Gastrocnemius medialis (tissue), 4 donors: ENCODE data around the gene IST1.

Experiments used
- POLR2A ChIP-seq, 2 donors: fragments of 450-650 bp; IDR thresholded peaks; one replicate each; pipeline ENCODE4 v1.6.1; 2017; ENCODE audit warnings: antibody characterized with exemption in 2 of 2, mild to moderate bottlenecking in 2 of 2, moderate library complexity in 2 of 2
- TF ChIP-seq, protein P1 (sequence below), 5 experiments: fragments of 450-650 bp in 3 of 5; fragments of 200-600 bp in 2 of 5; sonication (generic) in 2 of 5; IDR thresholded peaks in 4 of 5; conservative IDR thresholded peaks in 1 of 5; 1 replicate in 4 of 5; 2 replicates in 1 of 5; pipeline ENCODE4 v1.5.1; 2016 to 2019; ENCODE audit warnings: antibody characterized with exemption in 5 of 5, mild to moderate bottlenecking in 3 of 5, moderate library complexity in 3 of 5

DNA sequence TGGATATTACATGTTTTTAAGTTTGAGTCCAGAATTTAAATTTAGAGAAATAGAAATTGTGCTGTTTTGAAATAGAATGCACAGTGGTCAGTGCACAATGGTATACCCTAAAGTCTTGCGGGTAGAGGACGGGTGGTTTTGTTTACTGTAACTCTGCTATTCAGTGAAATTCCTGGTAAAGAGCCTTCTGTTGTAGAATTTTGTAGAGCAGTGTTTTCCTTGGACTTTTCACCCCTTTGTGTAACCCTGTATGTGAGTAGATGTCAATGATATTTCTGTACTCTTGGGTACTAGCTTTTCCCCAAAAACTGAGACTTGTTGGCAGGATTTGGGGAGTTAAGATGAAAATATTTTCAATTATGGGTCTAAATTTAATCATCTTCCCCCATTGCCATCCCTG, 19.5 kb downstream of the IST1 start:
- TF ChIP-seq, protein P1, sequence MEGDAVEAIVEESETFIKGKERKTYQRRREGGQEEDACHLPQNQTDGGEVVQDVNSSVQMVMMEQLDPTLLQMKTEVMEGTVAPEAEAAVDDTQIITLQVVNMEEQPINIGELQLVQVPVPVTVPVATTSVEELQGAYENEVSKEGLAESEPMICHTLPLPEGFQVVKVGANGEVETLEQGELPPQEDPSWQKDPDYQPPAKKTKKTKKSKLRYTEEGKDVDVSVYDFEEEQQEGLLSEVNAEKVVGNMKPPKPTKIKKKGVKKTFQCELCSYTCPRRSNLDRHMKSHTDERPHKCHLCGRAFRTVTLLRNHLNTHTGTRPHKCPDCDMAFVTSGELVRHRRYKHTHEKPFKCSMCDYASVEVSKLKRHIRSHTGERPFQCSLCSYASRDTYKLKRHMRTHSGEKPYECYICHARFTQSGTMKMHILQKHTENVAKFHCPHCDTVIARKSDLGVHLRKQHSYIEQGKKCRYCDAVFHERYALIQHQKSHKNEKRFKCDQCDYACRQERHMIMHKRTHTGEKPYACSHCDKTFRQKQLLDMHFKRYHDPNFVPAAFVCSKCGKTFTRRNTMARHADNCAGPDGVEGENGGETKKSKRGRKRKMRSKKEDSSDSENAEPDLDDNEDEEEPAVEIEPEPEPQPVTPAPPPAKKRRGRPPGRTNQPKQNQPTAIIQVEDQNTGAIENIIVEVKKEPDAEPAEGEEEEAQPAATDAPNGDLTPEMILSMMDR (IDR thresholded peaks at IDR 0.05 in 4 of 5, conservative IDR thresholded peaks at IDR 0.05 in 1 of 5): no peak
- TF ChIP-seq POLR2A (IDR thresholded peaks at IDR 0.05): no peak
